ENCODE results near the gene SPTLC3. TPM values are rescaled to one million over a fixed set of nuclear protein-coding genes. Genes with fewer than 3 reads are reported as not detected.

The SPTLC3 gene
- polyA plus RNA-seq, 3 donors, result 0.01 TPM; not detected in 2

DNA sequence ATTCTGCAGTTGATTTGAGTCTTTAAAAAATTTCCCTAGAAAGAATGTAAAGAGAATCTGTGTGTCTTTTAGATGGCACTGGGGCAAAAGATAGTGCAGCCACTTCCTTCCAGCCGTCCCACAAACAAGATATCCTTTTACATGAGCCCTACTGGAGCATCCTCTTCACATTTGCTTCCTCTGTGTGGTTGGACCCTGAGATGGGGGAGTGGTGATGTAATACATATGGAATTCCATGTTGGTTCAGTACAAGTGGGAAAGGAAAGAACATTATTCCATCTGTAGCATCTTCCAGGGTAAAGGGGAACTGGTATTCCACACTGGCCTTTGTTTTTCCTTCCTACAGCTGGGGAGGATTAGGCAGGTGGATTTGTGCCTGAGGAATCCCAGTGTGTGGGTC is 133.4 kb downstream of the SPTLC3 start:
- no peaks in the 10 kb centered on the region for H3K36me3 Mint-ChIP-seq
- H3K36me3 ChIP-seq (replicated peaks in 1 of 2; ENCODE audit: control insufficient read depth in 1 of 2, insufficient read depth in 2 of 2, low read length in 2 of 2), result no peaks in the 10 kb centered on the region
- no CpG with 5 or more reads among the region's 1 CpG for WGBS (ENCODE audit: insufficient coverage)
- H4K20me1 ChIP-seq (ENCODE audit: insufficient read depth, low read length), result no peaks in the 10 kb centered on the region
- intact Hi-C loops (cut with micrococcal nuclease), result no loop called here
- H3K9ac ChIP-seq (ENCODE audit: insufficient read depth, low read length, poor library complexity, severe bottlenecking), result no peak overlapping the region
- no peak overlapping the region for H2AFZ ChIP-seq (ENCODE audit: insufficient read depth, low read depth, low read length, poor library complexity, severe bottlenecking)
- no peak overlapping the region for H3K4me2 ChIP-seq (replicated peaks; ENCODE audit: extremely low read depth, low read length, poor library complexity, severe bottlenecking)
- no peak overlapping the region for H3K4me3 Mint-ChIP-seq
- H3K4me3 ChIP-seq (replicated peaks in 1 of 3; ENCODE audit: low read depth in 2 of 3, low read length in 3 of 3), result no peak overlapping the region
- DNase-seq, result no peak
- H3K27ac Mint-ChIP-seq, result no peak overlapping the region
- H3K79me2 ChIP-seq (ENCODE audit: insufficient read depth, low read length), result no peaks in the 10 kb centered on the region
- peaks cover 0 to 6% (median 4%) of the 10 kb centered on the region in 7 donors for H3K9me3 Mint-ChIP-seq
- H3K27me3 ChIP-seq (ENCODE audit: control insufficient read depth in 2 of 2, insufficient read depth in 2 of 2, low read length in 2 of 2), result no peaks in the 10 kb centered on the region
- no peaks in the 10 kb centered on the region for H3K4me1 Mint-ChIP-seq
- H3K4me1 ChIP-seq (ENCODE audit: control insufficient read depth in 1 of 2, insufficient read depth in 2 of 2, low read length in 2 of 2), result no peaks in the 10 kb centered on the region
- no peaks in the 10 kb centered on the region for H3K9me3 ChIP-seq (replicated peaks in 1 of 2; ENCODE audit: control insufficient read depth in 1 of 2, insufficient read depth in 1 of 2, low read length in 2 of 2)
- TF ChIP-seq, protein P1, sequence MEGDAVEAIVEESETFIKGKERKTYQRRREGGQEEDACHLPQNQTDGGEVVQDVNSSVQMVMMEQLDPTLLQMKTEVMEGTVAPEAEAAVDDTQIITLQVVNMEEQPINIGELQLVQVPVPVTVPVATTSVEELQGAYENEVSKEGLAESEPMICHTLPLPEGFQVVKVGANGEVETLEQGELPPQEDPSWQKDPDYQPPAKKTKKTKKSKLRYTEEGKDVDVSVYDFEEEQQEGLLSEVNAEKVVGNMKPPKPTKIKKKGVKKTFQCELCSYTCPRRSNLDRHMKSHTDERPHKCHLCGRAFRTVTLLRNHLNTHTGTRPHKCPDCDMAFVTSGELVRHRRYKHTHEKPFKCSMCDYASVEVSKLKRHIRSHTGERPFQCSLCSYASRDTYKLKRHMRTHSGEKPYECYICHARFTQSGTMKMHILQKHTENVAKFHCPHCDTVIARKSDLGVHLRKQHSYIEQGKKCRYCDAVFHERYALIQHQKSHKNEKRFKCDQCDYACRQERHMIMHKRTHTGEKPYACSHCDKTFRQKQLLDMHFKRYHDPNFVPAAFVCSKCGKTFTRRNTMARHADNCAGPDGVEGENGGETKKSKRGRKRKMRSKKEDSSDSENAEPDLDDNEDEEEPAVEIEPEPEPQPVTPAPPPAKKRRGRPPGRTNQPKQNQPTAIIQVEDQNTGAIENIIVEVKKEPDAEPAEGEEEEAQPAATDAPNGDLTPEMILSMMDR (IDR thresholded peaks at IDR 0.05), result no peak
- peaks cover 1 to 3% (median 2%) of the 10 kb centered on the region in 3 donors for H3K27me3 Mint-ChIP-seq (ENCODE audit: low read depth in 3 of 3)
- no peak overlapping the region for H3K27ac ChIP-seq (ENCODE audit: low read depth in 1 of 2, low read length in 2 of 2)

DNA sequence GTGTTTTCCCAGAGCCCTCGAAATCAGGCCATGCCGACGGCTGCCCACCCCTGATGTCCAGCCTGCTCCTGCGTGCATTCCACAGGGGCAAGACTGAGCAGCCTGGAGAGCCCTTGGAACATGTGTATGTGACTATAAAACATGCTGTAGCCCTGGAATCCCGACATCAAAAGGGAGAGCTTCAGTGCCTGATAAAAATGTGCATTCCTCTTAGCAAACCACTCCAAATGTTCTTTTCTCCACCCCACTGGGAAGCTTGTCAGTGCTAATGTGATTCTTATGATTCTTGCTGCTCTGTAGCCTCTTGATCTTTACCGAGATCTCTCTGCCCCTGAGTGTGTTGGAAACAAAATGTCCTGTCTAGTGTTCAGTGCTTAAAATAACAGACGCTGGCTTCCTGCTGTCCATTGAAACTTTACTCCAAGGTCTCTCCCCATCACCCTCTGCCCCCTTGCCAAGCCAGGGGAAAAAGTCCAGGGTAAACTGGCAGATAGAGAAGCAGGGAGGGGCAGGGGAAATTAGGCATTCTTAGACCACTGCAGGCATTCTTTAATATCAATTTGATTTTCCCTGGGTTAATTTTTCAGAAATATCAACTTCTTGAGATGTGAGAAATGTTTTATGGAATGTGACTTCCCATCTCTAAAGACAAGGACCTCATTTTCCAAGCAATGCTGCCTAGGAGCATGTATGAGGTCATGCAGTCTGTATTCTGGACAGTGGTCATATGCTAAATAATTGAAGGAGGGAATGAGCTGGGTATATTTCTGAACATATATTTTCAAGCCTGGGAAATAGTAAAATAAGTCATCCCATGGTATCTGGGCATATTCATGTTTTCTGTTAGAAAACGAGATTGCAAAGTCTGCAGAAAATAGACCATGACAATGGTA is 138.5 kb downstream of the SPTLC3 start:
- H3K79me2 ChIP-seq (ENCODE audit: insufficient read depth, low read length), result no peaks in the 10 kb centered on the region
- no peak overlapping the region for H3K27ac Mint-ChIP-seq
- H3K4me3 ChIP-seq (replicated peaks in 1 of 3; ENCODE audit: low read depth in 2 of 3, low read length in 3 of 3), result no peak overlapping the region
- TF ChIP-seq, protein P1 (IDR thresholded peaks at IDR 0.05), result no peak
- no peaks in the 10 kb centered on the region for H3K9me3 ChIP-seq (replicated peaks in 1 of 2; ENCODE audit: control insufficient read depth in 1 of 2, insufficient read depth in 1 of 2, low read length in 2 of 2)
- H3K27me3 ChIP-seq (ENCODE audit: control insufficient read depth in 2 of 2, insufficient read depth in 2 of 2, low read length in 2 of 2), result no peaks in the 10 kb centered on the region
- H3K27me3 Mint-ChIP-seq (ENCODE audit: low read depth in 3 of 3), result peaks cover 2 to 7% (median 3%) of the 10 kb centered on the region in 3 donors
- intact Hi-C loops (cut with micrococcal nuclease), result no loop called here
- H3K4me1 Mint-ChIP-seq, result no peaks in the 10 kb centered on the region
- H2AFZ ChIP-seq (ENCODE audit: insufficient read depth, low read depth, low read length, poor library complexity, severe bottlenecking), result no peak overlapping the region
- no peaks in the 10 kb centered on the region for H4K20me1 ChIP-seq (ENCODE audit: insufficient read depth, low read length)
- no peak overlapping the region for H3K9ac ChIP-seq (ENCODE audit: insufficient read depth, low read length, poor library complexity, severe bottlenecking)
- H3K36me3 ChIP-seq (replicated peaks in 1 of 2; ENCODE audit: control insufficient read depth in 1 of 2, insufficient read depth in 2 of 2, low read length in 2 of 2), result no peaks in the 10 kb centered on the region
- H3K4me2 ChIP-seq (replicated peaks; ENCODE audit: extremely low read depth, low read length, poor library complexity, severe bottlenecking), result no peak overlapping the region
- no peaks in the 10 kb centered on the region for H3K4me1 ChIP-seq (ENCODE audit: control insufficient read depth in 1 of 2, insufficient read depth in 2 of 2, low read length in 2 of 2)
- H3K4me3 Mint-ChIP-seq, result no peak overlapping the region
- no peak overlapping the region for H3K27ac ChIP-seq (ENCODE audit: low read depth in 1 of 2, low read length in 2 of 2)
- no peak for DNase-seq
- 84% methylated on average over 6 of the region's 8 CpGs for whole genome bisulfite sequencing (ENCODE audit: insufficient coverage)
- peaks cover 0 to 8% (median 3%) of the 10 kb centered on the region in 7 donors for H3K9me3 Mint-ChIP-seq
- H3K36me3 Mint-ChIP-seq, result no peaks in the 10 kb centered on the region

Measured in CD14-positive monocyte (primary cell).